Esophagus (tissue), 2 donors: Measurements from ENCODE around the gene LMNA. TPM values are rescaled to one million over a fixed set of nuclear protein-coding genes. Genes with fewer than 3 reads are reported as not detected.

ENCODE experiments used
- H3K27ac ChIP-seq, 2 donors: one replicate each; pipeline ENCODE4 v1.5.1; 2013; ENCODE audit warnings: low read depth in 2 of 2, mild to moderate bottlenecking in 2 of 2, inconsistent platforms in 1 of 2, low read length in 1 of 2, moderate library complexity in 1 of 2
- H3K27me3 ChIP-seq, 2 donors: one replicate each; pipeline ENCODE4 v1.6.1; 2013; ENCODE audit warnings: low read length in 2 of 2, control low read depth in 1 of 2, mild to moderate bottlenecking in 1 of 2; ENCODE audit not compliant: insufficient read depth in 2 of 2, control insufficient read depth in 1 of 2
- H3K36me3 ChIP-seq, 2 donors: one replicate each; pipeline ENCODE4 v1.6.1; 2013; ENCODE audit warnings: low read length in 1 of 2; ENCODE audit not compliant: control insufficient read depth in 2 of 2, insufficient read depth in 2 of 2
- H3K4me1 ChIP-seq, 2 donors: one replicate each; pipeline ENCODE4 v1.6.1; 2013; ENCODE audit warnings: low read length in 1 of 2; ENCODE audit not compliant: control insufficient read depth in 2 of 2, insufficient read depth in 2 of 2
- H3K4me3 ChIP-seq, 2 donors: one replicate each; pipeline ENCODE4 v1.5.1; 2013; ENCODE audit warnings: low read length in 2 of 2, mild to moderate bottlenecking in 2 of 2, low read depth in 1 of 2, moderate library complexity in 1 of 2
- H3K9me3 ChIP-seq, 2 donors: one replicate each; pipeline ENCODE4 v1.6.1; 2013; ENCODE audit warnings: mild to moderate bottlenecking in 2 of 2, low read depth in 1 of 2, low read length in 1 of 2, moderate library complexity in 1 of 2; ENCODE audit not compliant: control insufficient read depth in 2 of 2, insufficient read depth in 1 of 2
- WGBS, 2 donors: extraction: QIAGEN DNeasy Blood & Tissue Kit; methylation state at CpG; one replicate each; pipeline ENCODE4 v1.1.7; 2013; 5-methylcytosine and 5-hydroxymethylcytosine counted together
- polyA plus RNA-seq, 2 donors: library from polyadenylated mRNA; stranded (reverse); fragments of 200-250 nt; gene quantifications; one replicate each; pipeline ENCODE4 v1.2.3, GENCODE V29; 2013
- donor health status: healthy with polysubstance abuse.
- donor health status: Bipolar disorder and iron deficiency.

LMNA gene
- polyA plus RNA-seq, 2 donors: 183 to 230 TPM

DNA sequence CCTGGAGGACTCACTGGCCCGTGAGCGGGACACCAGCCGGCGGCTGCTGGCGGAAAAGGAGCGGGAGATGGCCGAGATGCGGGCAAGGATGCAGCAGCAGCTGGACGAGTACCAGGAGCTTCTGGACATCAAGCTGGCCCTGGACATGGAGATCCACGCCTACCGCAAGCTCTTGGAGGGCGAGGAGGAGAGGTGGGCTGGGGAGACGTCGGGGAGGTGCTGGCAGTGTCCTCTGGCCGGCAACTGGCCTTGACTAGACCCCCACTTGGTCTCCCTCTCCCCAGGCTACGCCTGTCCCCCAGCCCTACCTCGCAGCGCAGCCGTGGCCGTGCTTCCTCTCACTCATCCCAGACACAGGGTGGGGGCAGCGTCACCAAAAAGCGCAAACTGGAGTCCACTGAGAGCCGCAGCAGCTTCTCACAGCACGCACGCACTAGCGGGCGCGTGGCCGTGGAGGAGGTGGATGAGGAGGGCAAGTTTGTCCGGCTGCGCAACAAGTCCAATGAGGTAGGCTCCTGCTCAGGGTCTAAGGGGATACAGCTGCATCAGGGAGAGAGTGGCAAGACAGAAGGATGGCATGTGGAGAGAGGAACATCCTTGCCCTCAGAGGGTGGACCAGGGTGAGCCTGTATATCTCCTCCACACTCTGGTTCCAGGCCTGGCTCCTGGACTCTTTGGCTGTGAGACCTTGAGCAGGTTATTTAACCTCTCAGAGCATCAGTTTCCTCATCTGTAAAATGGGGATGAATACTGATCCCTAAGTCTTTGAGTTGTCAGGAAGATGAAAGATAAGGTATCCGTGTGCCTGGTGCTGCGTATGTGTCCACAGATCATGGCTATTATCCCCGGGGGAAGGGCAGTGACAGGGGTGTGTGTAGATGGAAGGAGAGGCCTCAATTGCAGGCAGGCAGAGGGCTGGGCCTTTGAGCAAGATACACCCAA is 21.7 kb downstream of the LMNA start:
- Histone ChIP-seq H3K4me3 (no peak overlapping the region), H3K27ac (peak overlapping the region in 1 of 2 donors; percentile 28), H3K4me1 (no peaks in the 10 kb centered on the region), H3K27me3 (no peaks in the 10 kb centered on the region), H3K9me3 (no peaks in the 10 kb centered on the region), H3K36me3 (peaks cover 38 to 73% of the 10 kb centered on the region in 2 donors)
- WGBS, 2 donors: 90% methylated on average over 34 of the region's 34 CpGs

- peak overlapping the region in 1 of 2 donors; percentile 15 for H3K27ac ChIP-seq
- H3K4me3 ChIP-seq: no peak overlapping the region
- H3K9me3 ChIP-seq: no peaks in the 10 kb centered on the region
- WGBS, 2 donors: 76 to 81% methylated on average over 12 of the region's 12 CpGs
- peaks cover 0 to 2% of the 10 kb centered on the region in 2 donors for H3K4me1 ChIP-seq
- H3K27me3 ChIP-seq: no peaks in the 10 kb centered on the region
- H3K36me3 ChIP-seq: peaks cover 38 to 73% of the 10 kb centered on the region in 2 donors
Measured at GRCh38 chr1:156136970-156137483, 22.5 kb downstream of the LMNA start.

GRCh38 chr1:156138458-156138867 is 24.0 kb downstream of the LMNA start:
- Histone ChIP-seq H3K27me3 (no peaks in the 10 kb centered on the region), H3K9me3 (no peaks in the 10 kb centered on the region), H3K36me3 (peaks cover 38 to 67% of the 10 kb centered on the region in 2 donors), H3K4me1 (peaks cover 0 to 2% of the 10 kb centered on the region in 2 donors), H3K4me3 (no peak overlapping the region), H3K27ac (peak overlapping the region in 1 of 2 donors; percentile 0)
- WGBS, 2 donors: 84 to 91% methylated on average over 22 of the region's 22 CpGs

DNA sequence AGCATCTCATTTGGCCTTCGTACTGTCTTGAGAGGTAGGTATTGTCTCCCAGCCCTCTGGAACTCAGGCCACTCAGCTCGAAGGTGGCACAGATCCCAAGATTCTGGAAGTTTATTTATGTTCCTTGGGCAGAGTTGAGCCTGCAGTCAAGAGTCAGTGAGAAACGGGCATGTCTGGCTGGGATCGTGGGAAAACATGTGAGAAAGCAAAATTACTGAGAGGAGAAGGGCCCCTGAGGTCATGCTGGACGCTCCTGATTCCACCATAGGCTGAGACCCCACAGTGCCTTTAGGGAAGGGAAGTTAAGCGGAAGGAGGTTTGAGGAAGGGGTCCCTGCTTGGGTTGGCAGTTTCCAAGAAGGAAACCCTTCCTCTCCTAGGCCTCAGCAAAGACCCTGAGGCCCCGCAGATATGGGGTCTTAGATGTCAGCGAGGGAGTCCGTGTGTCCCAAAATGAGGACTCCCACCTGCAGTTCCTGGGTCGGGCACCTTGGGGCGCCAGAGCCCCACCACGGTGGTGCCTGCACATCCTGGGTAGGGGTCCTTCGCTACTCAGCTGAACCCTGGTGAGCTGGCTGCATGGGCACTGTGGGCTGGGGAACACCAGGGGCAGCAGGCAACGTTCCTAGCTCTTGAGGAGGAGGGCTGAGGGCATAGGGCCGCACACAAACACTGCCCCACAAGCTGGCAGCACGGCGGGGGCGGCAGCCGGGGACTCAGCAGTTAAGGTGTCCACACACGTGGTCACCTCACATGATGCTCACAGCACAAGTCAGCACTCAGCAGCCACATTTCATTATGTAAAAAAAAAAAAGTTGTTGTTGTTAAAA is 26.6 kb downstream of the LMNA start:
- no peak overlapping the region for H3K4me3 ChIP-seq
- H3K9me3 ChIP-seq: no peaks in the 10 kb centered on the region
- H3K36me3 ChIP-seq: peaks cover 18 to 43% of the 10 kb centered on the region in 2 donors
- H3K4me1 ChIP-seq: peaks cover 0 to 2% of the 10 kb centered on the region in 2 donors
- peak overlapping the region; percentile 47 to 56 for H3K27ac ChIP-seq
- WGBS, 2 donors: 48 to 49% methylated on average over 20 of the region's 20 CpGs
- no peaks in the 10 kb centered on the region for H3K27me3 ChIP-seq

DNA sequence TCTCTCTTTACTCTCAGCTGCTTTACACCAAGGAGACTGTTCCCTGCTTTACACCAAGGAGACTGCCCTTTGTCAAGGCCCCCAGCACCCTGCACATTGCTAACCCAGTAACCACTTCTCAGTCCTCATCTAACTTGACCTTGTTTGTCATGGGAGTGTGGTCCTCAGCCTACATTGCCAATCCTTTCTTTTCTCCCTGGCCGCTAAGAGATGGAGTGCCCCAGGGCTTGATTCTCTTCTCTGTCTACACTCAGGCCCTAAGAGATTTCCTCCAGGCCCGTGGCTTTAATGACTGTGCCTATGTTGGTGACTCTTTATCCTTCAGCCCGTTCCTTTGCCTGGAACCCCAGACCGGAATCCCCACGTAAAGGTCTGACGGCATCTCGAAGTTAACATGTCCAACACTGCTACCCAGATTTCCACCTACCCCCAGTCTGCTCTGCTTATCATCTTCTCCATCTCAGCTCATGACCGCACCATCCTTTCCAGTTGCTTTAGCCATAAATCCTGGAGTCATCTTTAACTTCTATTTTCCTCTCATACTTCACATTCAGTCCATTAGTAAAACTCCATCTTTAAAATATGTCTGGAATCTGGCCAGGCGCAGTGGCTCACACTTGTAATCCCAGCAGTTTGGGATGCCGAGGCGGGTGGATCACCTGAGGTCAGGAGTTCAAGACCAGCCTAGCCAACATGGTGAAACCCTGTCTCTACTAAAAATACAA is 29.4 kb downstream of the LMNA start:
- Histone ChIP-seq H3K4me3 (no peak overlapping the region), H3K4me1 (peaks cover 0 to 8% of the 10 kb centered on the region in 2 donors), H3K9me3 (no peaks in the 10 kb centered on the region), H3K36me3 (peaks cover 0 to 14% of the 10 kb centered on the region in 2 donors), H3K27me3 (no peaks in the 10 kb centered on the region), H3K27ac (no peak overlapping the region)
- WGBS, 2 donors: 52 to 56% methylated on average over 11 of the region's 11 CpGs

DNA sequence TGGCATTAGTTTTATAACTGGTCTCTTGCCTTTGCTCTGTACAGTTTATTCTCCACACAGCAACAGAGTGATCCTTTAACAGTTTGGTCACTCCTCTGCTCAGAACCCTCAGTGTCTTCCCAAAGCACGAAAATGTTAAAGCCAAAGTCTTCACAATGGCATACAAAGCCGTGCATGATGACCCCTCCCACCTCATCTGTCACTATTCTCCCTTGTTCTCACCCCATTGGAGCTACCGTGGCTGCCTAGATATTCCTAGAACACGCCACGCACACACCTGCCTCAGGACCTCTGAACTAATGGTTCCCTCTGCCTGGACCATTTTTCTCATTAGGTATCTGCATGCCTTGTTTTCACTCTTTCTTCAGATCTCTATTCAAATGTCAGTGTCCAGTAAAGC is 30.2 kb downstream of the LMNA start:
- H3K27ac ChIP-seq: no peak overlapping the region
- no peaks in the 10 kb centered on the region for H3K27me3 ChIP-seq
- WGBS, 2 donors: 37 to 52% methylated on average over 5 of the region's 5 CpGs
- peaks cover 0 to 8% of the 10 kb centered on the region in 2 donors for H3K4me1 ChIP-seq
- H3K9me3 ChIP-seq: no peaks in the 10 kb centered on the region
- no peak overlapping the region for H3K4me3 ChIP-seq
- H3K36me3 ChIP-seq: peaks cover 0 to 12% of the 10 kb centered on the region in 2 donors

- peaks cover 0 to 4% of the 10 kb centered on the region in 2 donors for H3K36me3 ChIP-seq
- H3K27me3 ChIP-seq: no peaks in the 10 kb centered on the region
- H3K27ac ChIP-seq: no peak overlapping the region
- H3K4me1 ChIP-seq: peaks cover 0 to 8% of the 10 kb centered on the region in 2 donors
- no peaks in the 10 kb centered on the region for H3K9me3 ChIP-seq
- WGBS, 2 donors: 58 to 65% methylated on average over 2 of the region's 2 CpGs
- H3K4me3 ChIP-seq: no peak overlapping the region
Measured at GRCh38 chr1:156145650-156146019, 31.1 kb downstream of the LMNA start.

DNA sequence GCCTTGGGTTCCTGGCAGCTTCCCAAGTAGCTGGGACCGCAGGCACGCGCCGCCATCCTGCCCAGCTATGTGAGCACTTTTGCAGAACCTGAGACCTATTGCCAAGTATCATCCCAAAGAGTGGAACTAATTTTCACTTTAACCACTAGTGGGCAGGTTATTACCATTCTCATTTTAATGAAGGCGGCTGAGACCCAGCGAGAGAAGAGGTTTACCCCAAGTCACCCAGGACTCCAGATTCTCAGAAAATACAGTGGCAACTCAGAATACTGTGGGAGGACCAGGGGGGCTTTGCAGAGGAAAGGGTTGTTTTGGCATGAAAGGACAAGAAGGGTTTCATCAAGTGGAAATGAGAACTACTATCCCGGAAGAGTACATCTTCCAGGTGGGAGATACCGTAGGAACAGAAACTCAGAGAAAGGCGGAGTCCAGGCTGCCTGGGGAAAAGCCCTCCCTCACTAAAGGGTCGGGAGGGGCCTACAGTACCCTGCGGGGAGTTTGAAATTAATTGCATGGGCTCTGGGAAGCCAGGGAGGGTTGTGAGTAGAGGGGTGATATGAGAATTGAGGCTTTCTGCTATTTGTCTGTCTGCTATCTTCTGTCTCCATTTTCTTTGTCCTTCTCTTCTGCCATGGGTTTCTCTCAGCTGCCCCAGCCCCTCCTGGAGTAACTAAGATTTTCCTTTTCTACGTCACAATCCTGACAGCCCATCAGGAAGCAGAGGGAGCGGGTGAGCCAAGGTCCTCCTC is 31.7 kb downstream of the LMNA start:
- no peak overlapping the region for H3K4me3 ChIP-seq
- WGBS, 2 donors: 7 to 13% methylated on average over 13 of the region's 13 CpGs
- no peaks in the 10 kb centered on the region for H3K9me3 ChIP-seq
- no peaks in the 10 kb centered on the region for H3K36me3 ChIP-seq
- no peaks in the 10 kb centered on the region for H3K27me3 ChIP-seq
- H3K4me1 ChIP-seq: peaks cover 2 to 10% of the 10 kb centered on the region in 2 donors
- H3K27ac ChIP-seq: no peak overlapping the region
